Activated CD8-positive, alpha-beta memory T cell treated with anti-CD3 and anti-CD28 coated beads for 24 hours (primary cell): ENCODE data around the gene PPM1N.

Experiments used
- DNase-seq: peaks from one replicate; pipeline ENCODE4 v3.0.0-alpha.2; 2020

The PPM1N gene, protein sequence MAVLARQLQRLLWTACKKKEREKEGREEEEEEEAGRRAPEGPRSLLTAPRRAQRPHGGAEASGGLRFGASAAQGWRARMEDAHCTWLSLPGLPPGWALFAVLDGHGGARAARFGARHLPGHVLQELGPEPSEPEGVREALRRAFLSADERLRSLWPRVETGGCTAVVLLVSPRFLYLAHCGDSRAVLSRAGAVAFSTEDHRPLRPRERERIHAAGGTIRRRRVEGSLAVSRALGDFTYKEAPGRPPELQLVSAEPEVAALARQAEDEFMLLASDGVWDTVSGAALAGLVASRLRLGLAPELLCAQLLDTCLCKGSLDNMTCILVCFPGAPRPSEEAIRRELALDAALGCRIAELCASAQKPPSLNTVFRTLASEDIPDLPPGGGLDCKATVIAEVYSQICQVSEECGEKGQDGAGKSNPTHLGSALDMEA

DNA sequence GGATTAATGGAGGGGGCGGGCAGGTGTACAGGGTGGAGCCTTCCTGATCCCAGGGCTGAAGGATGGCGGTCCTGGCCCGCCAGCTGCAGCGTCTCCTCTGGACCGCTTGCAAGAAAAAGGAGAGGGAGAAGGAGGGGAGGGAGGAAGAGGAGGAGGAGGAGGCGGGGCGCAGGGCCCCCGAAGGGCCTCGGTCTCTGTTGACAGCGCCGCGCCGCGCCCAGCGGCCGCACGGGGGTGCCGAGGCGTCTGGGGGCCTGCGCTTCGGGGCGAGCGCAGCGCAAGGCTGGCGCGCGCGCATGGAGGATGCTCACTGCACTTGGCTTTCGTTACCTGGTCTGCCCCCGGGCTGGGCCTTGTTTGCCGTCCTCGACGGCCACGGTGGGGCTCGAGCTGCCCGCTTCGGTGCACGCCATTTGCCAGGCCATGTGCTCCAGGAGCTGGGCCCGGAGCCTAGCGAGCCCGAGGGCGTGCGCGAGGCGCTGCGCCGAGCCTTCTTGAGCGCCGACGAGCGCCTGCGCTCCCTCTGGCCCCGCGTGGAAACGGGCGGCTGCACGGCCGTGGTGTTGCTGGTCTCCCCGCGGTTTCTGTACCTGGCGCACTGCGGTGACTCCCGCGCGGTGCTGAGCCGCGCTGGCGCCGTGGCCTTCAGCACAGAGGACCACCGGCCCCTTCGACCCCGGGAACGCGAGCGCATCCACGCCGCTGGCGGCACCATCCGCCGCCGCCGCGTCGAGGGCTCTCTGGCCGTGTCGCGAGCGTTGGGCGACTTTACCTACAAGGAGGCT, at the start of gene PPM1N:
Gene PPM1N (plus strand): TSS at position 33 of the 785 bp plus-strand sequence. CDS start 30 bp downstream, at position 63.
- DNase-seq, result peak; percentile 88

DNA sequence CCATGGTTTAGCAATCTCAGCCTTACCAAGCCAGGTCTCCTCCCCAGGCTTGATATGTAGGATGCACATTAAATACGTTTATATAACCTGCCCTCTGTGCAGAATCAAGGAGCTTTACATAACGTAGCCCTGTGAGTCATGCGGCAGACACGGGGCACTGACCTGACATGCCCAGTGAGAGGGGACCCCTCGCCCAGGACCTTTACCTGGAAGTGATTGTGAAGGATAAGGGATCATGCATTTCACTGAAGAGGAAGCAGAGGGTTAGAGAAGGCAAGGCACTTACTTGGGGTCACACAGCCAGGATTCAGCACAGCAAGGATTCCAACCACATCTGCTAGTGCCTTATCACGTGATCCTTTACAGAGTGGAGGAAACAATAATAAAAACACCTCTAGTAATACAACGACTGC, 49.4 kb upstream of the PPM1N start:
- DNase-seq, result no peak

DNA sequence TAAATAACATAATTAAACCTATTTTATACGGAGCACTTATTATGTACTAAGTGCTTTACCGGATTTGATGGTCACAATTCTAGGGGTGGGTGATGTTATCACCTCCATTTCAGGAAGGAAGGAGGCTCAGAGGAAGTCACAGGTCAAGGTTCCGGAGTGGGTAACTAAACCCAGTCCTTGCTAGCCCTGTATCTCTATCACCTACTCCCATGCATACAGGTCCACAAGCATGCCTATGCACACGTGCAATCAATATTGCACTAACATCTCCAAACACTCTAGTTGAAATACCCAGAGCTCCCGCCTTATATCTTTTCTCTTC, 48.3 kb upstream of the PPM1N start:
- DNase-seq, result no peak

DNA sequence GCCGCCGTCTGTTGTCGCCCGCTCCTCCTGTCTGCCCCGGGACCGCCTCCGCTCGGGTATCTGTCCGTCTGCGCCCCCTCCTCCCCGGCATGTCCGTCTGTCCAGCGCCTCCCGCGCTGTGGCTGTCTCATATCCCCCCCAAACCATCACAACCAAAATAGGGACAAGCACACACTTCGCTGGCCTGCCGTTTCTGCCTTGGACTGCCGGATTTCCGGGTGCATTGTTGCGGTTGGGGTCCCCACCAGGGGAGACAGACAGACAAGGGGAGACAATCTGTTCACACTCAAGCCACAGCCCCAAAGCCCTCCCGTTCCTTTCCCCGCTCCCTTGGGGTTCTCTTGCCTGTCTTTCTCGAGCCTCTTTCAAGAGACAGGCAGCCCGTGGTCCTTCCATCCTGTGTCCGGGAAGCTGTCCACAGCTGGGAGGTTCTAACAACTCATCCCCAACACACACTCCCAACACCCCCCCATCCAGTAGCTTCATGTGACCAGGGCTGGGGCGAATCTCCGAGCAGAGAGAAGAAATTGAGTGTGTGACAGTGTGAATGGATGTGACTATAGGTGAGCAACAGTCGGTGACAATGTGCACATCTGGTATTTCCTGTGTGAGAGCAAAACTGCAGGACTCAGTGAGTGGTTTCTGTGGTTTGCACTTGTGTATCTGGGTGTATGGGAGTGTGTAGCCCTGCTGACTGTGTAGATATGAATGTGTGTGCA, 47.0 kb upstream of the PPM1N start:
- peak; percentile 79 for DNase-seq

DNA sequence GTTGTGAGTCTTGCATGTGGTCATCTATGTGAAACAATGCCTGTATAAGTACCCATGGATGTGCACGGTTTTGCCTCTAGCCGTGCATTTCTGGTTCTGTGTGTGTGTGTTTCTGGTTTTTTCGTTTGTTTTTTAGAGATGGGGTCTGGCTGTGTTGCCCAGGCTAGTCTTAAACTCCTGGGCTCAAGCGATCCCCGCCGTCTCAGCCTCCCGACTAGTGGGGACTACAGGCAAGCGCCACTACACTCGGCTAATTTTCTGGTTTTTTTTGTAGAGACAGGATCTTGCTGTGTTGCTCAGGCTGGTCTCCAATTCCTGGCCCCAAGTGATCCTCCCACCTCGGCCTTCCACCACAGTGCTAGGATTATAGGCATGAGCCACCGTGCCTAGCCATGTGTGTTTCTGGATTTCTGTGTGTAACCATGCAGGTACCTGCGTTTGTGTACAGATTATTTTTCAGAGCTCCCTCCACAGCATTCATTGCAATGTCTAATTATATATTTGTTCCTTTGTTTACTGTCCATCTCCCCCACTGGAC, 46.3 kb upstream of the PPM1N start:
- no peak for DNase-seq

DNA sequence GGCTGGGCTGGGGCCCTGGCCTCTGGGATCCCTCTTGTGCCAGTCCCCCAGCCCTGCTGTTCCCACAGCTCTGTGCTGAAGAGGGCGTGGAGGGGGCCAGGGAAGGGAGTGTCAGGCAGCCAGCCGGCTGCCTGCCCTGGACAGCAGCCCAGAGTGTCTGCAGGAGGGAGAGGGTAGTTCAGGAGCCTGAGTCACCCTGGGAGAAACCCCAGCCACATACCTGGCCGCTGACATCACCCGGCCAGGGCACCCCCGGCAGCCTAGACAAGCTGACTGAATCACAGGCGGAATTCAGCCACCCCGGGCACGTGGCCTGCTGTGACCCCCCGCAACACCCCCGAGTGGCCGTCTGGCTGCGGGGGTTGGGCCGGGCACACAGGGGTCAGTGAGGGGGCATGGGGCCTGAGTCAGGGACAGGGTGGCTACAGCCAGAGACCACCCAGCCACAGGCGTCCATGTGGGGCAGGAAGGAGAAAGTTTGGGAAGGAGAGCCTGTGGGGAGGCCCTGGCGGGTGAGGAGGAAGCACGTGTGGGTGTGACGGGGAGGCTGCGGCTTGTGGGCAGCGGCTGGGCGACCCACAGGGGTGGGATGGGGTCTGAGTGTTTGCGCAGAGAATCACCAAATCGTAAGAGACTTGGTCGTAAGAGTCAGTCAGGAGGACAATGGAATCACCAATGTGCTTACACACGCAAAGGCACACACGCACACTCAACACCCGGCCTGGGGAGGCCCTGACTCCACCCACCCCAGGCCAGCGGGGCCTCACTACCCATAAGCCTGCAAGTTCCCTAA, 42.3 kb upstream of the PPM1N start:
- DNase-seq, result peak; percentile 82

DNA sequence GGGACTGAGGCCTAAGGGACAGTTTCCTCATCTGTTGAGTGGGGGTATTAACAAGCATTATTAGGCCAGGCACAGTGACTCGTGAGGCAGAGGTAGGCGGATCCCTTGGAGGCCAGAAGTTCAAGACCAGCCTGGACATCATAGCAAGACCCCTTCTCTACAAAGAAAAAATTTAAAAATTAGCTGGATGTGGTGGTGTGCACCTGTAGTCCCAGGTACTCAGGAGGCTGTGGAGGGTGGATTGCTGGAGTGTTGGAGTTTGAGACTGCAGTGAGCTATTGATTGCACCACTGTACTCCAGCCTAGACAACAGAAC, 41.8 kb upstream of the PPM1N start:
- DNase-seq, result no peak

DNA sequence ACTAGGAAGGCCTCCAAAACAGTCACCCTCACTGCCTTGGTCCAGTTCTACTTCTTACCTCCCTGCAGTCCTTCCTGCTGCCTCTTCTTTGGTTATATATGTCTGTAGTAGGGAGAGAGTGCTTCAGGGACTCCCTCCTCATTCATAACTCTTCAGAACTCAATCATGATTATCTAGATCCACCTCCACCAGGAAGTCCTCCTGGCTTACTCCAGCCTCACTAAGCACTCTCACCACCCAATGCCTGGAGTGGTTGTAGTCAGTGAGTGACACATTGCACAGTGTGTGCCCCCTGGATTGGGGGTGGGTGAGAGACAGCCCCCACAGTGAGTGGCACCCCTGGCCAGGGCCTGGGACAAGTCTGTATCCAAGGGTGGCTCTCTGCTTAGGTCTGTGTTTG, 40.5 kb upstream of the PPM1N start:
- DNase-seq, result no peak

DNA sequence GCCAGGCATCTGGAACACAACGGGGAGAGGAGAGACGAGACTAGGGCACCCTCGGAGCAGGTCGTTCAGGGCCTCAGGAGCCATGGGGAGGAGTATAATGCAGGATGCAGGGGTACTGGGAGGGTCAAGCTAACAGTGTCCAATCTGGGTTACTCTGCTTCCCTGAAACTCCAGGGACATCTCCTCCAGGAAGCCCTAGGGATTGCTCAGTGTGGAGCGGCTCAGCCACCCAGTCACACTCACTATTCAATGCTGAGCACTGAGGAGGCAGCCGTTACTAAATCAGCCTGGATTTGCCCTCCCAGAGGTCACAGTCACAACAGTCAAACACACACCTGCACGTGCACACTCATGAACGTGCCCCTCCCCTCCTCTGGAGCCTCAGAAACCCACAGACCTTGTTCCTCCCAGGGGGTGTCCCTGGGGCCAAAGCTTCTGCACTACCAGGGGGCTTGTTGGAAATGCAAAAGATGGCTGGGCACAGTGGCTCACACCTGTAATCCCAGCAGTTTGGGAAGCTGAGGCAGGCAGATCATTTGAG, 37.4 kb upstream of the PPM1N start:
- DNase-seq, result no peak

DNA sequence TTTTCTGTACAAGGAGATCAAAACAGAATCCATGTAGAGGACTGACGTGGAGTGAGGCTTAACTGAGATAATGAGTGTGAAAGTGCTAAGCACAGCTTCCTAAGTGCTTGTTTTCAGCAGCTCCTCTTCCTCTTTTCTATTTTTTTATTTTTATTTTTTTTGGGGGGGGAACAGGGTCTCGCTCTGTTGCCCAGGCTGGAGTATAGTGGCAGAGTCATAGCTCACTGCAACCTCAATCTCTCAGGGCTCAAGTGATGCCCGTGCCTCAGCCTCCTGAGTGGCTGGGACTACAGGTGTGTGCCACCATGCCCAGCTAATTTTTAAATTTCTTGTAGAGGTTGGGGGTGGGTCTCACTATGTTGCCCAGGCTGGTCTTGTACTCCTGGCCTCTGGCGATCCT, 36.1 kb upstream of the PPM1N start:
- DNase-seq, result no peak

DNA sequence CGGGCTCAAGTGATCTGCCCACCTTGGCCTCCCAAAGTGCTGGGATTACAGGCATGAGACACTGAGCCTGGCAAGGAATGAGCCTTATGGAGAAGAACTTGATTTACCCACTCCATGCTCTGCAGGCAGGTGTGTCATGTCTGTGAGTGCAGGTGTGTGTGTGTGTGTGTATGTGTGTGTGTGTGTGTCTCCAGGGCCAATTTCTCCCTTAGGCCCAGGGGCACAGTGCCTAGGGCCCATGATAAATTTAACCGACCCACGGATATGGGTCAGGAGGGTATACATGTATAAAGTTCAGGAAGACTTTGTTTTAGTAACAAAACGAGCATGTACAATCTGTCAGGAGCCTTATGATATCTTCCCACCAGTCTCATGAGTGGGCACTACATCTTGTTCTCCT, 35.0 kb upstream of the PPM1N start:
- DNase-seq, result no peak

DNA sequence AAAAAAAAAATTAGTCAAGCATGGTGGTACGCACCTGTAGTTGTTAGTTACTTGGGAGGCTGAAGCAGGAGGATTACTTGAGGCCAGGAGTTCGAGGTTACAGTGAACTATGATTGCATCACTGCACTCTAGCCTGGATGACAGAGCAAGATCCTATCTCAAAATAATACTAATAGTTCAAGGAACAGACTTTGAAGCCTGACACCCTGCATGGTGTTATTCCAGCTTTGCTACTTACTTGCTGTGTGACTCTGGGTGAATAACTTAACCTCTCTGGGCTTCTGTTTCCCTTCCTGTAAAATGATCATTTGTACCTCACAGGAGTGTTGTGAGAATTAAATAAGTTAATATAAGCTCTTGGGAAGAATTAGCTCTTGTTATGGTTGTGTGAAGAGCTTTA, 34.0 kb upstream of the PPM1N start:
- DNase-seq, result no peak

DNA sequence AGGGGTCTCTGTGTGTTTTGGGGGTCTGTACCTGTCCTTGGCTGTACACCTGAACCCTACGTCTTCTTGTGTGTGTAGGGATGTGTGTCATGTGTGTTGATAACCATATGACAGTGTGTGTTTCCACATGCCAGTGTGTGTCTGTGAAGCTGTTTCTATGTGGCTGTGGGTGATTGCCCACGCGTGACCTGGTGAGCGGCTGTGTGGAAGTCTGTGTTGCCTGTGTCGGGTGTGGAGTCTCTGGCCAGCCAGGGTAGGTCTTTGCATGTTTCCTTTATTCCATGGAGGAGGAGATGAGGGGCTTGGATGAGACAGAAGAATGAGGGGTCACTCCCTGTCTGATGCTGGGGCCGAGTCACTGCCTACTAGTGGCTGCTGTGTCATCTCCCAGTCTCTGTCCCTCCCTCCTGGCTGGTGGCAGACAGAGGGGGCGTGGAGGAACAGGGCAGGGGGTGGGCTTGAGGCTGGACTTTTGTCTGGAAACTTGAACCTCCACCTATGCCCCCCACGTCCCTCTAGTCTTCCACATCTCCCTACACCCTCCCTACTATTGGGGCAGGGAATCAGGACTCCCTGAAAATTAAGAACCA, 33.3 kb upstream of the PPM1N start:
- no peak for DNase-seq

DNA sequence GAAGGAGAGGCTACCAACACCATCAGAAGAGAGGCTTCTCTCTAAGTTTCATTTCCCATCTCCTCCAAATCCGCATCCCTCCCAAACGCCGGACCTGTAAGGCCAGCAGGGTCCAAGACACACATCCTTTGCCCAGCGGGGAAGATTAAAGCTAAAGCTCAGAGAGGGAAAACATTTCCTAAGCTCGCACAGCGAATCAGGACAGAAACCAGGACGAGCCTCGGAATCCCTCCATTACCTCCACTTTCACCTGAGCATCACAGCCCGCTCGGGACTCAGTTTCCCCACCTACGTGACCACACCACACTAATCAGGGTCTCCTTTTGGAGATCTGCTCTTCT, 31.2 kb upstream of the PPM1N start:
- no peak for DNase-seq

DNA sequence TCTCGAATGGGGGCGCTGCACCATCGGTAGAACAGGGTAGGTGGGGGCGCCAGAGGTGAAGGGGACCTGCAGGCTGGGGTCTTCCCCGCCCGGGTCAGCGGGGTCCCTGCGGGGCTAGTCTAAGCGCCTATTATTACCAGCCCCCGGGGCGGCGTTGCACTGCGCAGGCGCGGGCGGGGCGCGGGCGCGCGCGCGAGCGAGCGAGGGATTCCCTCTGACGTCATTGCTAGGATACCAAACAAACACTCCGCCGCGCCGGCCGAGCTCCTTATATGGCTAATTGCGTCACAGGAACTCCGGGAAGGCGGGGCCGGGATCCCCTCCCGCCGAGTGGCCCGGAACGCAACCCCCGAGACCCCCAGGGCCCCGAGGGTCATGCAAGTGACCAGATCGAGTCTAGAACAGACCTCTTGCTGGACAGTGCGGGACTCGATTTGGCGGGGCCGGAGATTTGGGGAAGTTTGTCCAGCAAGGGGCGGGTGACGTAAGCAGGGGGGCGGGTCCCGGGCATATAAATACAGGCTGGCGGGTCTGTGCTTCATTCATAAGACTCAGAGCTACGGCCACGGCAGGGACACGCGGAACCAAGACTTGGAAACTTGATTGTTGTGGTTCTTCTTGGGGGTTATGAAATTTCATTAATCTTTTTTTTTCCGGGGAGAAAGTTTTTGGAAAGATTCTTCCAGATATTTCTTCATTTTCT, 30.6 kb upstream of the PPM1N start, which contains the start of gene FOSB:
Gene FOSB (plus strand): TSS at position 541 of the 703 bp plus-strand sequence. CDS start 591 bp downstream, outside the sequence.
- DNase-seq, result peak; percentile 99

DNA sequence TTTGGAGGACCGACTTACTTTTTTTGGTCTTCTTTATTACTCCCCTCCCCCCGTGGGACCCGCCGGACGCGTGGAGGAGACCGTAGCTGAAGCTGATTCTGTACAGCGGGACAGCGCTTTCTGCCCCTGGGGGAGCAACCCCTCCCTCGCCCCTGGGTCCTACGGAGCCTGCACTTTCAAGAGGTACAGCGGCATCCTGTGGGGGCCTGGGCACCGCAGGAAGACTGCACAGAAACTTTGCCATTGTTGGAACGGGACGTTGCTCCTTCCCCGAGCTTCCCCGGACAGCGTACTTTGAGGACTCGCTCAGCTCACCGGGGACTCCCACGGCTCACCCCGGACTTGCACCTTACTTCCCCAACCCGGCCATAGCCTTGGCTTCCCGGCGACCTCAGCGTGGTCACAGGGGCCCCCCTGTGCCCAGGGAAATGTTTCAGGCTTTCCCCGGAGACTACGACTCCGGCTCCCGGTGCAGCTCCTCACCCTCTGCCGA, 30.0 kb upstream of the PPM1N start:
- peak; percentile 74 for DNase-seq

DNA sequence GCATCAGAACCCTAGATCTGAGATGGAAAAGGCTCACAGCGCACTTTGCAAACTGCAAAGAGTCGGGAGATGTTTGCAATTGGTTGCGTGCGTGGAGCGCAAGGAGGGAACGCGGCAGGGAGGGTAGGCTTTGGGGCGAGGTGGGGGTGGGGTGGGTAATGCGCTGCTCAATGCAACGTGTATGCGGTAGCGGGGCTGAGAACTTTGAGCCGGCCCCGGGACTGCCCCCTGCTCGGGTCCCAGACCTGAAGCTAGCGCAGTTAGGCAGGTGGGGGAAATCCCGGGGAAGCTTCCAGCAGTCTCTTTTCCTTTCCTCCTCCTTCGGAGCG, 29.5 kb upstream of the PPM1N start:
- DNase-seq, result no peak

DNA sequence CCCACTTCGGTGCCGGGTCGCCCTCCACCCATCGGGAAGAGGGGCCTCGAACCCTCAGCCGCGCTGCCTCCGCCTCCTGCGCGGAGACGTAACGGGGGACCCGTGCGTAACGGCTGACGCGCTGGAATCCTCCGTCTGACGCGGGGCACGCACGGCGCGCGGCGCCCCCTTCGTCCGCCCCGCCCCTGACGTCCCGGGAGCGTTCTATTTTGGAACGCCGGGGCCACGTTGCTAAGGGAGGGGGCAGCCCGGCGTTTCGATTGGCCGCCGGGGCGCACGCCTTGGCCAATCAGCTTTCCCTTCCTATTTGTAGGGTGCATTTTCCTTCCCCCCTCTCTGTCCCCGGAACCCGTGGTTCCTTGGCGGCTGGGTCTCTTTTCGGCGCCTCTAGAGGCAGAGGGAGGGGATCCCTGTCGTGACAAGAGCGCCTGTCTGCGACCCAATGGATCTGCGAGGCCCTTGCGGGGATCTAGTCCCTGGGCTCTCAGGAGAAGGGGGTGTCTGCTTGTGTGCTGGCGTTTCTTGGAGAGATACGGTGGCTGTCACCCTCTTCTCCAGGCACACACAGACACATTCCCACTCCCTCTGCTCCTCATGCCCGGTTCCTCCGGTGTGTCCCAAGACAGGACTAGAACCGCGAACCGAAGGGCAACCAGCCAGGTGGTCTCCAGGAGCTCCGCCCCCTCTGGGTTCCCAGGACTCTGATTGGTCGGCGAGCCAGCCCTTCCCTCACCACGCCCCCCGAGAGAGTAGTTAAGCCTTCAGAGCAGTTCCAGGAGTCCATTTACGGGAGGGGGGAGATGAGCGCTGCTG, 28.9 kb upstream of the PPM1N start:
- peak; percentile 95 for DNase-seq

DNA sequence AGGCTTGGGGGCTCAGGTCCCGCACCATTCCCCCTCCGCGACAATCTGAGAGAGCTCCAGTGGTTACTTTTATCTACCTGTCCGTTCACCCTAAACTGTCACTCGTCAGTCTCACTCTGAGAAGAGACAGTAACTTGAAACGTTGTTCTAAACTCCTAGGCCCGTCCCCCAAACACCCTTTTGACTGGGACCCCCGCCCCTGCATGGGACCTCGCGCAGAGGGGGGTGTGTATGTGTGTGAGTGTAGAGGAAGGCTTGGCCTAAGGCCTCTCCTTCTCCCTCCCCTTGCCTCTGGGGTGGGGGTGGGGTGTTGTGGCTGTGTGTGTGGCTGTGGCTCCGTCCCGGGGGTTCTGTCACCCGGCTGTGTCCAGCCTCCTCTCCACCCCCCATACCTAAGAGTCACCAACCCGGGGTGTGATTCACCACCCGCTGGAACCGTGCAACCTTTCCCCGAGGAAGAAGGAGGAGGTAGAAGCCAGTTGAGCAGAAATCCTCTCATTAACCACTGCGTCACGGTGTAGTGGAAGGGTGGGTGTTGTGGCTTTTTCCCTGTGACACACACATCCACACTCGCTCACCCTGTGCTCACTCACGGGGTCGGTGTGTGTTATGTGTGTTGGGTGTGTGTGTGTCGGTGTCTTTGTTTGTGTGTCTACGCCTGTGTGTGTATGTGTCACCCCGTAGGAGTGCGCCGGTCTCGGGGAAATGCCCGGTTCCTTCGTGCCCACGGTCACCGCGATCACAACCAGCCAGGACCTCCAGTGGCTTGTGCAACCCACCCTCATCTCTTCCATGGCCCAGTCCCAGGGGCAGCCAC, 28.1 kb upstream of the PPM1N start:
- DNase-seq, result no peak

DNA sequence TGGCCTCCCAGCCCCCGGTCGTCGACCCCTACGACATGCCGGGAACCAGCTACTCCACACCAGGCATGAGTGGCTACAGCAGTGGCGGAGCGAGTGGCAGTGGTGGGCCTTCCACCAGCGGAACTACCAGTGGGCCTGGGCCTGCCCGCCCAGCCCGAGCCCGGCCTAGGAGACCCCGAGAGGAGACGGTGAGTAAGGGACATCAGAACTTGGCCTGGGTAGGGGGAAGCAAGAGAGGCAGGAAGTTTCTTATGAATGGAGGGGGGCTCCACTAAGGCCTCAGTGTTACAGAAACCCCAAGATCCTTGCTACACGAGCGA, 27.5 kb upstream of the PPM1N start:
- DNase-seq, result no peak
